DMS153 (cell line): ENCODE results near the gene SH3BP4.

ENCODE experiments used
- DNase-seq: peaks from one replicate; lab custom pipeline; 2025; lab: John Stamatoyannopoulos, UW

Gene SH3BP4

DNA sequence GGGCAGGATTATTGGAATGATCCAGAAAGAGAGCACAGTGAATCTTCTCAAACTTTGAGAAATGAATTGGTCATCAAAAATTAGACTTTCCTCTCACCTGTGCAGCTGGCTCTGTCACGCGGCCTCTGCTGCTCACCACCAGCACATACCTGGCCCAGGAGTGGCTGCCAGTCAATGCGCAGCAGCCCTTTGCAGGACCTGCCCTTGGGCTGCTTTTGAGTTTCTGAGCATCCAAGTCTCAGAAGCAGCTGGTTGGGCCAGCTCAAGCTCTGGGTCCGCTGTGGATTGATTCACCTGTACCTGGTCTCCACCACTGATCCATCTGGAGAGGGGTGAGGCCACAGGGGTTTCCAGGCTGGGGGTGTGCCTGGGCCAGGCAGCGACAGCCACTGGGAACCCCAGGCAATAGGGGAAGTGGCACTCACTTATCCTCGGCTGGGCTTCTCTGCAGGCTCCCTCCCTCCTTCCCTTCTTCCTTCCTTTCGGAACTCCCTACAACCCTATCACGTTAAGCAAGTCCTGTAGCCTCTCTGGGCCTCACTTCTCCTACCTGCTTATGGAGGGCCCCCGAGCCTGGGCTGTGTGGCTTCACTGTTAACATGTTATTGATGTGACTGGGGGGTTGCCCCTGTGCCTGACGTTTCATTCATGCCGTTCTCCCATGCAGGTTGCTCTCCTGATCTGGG, 48.1 kb downstream of the SH3BP4 start:
- DNase-seq, result no peak

DNA sequence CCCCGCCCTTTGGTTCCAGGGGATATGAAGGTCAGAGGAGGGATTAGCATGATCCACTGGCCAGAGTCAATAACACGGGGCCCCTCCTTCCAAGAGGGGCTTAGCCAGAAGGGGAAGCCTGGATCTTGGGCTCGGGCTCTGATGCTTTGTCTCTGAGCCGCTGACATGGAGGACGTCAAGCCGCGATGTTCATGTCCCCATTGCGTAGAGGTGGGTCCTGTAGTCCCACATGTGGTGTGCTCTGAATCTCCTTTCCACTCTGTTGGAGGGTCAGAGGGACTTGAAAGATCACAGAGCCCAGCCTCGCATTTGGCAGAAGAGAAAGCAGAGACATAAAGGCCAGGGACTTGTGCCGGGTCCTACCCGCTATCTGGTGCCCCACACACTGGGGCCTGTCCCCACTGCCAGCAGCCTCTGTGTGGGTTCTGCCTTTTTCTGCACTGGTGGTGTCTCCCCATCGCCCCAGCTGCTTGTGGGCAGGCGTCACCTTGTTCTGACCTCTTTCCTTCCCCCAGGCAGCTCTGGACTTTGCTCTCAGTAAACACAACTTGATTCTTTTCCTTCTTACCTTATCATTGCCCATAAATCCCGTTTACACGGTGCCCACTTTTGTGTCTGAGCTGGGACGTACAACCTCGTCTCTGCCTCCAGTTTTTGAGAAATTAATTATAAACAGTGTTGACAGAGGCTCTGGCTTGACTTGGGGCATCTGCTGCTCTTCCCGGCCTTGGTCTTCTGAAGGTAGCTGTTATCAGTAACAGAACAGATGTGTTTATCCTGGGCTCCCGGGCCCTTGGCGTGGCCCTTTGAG, 48.8 kb downstream of the SH3BP4 start:
- no peak for DNase-seq

DNA sequence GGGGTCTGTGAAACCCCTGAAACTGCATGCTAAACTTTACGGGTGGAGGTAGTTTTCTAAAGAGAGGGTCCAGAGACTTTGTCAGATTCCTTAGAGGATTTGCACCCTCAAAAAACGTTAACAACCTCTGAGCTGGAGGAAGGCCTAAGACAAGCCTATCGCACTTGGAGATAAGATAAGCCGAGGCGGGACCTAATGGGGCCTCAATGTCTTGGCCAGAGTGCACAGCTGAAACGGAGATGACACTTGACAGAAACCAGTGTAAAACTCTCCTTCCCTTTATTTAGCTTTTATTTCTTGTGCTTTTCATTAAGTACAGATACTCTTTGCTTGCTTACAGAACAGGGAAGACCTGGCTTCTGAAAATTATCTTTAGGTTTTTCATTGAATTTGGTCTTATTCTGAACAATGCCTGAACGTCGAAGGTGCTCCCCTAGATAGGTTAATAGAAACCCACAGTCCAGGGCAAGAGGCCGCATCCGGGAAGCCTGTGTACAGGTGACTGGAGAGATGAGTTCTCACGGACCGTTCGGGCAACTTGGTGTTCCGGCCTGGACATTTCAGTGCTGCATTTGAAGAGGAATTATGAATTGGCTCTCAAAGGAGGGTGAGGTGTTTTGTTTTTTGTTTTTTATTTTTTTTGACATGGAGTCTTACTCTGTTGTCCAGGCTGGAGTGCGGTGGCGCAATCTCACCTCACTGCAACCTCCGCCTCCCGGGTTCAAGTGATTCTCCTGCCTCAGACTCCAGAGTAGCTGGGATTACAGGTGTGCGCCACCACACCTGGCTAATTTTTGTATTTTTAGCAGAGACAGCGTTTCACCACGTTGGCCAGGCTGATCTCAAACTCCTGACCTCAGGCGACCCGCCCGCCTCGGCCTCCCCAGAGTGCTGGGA, 49.7 kb downstream of the SH3BP4 start:
- no peak for DNase-seq

DNA sequence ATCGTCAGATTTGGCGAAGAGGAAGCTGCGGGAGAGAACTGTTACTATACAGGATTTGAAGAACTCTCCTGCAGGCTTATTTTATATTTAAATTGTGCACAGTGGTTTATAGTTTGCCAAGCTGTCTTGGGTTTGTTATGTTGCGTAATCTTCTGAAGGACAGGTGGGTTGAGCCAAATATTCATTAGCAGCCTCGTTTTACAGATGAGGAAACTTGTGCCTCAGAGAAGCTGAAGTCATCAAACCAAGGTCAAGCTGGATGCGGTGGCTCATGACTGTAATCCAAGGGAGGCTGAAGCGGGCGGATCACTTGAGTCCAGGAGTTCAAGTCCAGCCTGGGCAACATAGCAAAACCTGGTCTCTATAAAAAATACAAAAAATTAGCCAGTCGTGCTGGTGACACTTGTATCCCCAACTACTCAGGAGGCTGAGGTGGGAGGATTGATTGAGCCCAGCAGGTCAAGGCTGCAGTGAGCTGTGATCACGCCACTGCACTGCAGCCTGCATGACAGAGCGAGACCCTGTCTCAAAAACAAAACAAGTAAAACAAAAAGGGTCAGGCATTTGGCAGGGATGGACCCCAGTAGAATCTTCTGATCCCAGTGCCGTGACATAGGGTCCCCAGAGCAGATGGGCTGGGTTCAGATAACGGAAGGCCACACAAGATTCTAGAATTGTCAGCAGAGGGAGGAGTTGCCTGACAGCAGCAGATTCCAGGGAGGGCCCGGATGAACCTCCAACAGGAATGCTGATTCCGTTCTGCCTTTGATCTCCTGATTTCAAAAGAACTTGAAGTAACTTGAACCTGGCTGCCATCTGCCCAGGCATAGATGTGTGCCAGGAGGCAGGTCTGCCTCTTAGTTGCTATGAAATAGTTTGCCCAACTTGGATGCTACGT, 50.6 kb downstream of the SH3BP4 start:
- no peak for DNase-seq

DNA sequence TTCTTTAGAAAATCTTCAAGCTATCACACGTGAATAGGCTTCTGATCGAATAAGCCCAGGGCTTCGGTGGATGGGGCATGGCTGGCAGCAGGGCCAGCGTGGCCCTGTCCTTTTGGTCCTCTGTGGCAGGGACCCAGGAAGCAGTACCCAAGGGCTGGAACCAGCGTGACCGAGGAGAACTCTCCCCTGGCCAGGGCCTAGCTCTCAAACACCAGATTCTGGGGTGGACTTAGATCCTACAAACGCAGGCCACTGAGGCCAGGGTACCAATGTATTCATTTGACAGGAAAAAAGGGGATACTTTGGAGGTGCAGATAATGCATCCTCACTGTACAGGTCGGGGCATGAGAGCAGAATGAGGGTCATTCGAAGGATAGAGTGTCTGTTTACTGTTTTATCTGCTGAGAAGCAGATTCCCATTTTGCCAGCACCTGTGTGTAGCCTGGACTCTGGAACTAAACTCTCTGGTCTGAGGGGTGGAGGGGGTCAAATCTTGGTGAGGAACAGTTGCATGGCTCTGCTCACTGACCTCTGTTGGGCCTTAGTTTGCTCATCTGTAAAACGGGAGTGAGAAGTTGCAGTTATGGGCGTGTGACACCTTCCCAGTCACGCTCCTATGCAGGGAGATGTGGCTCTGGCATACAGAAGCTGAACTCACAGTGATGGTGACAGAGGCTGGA, 51.4 kb downstream of the SH3BP4 start:
- no peak for DNase-seq

DNA sequence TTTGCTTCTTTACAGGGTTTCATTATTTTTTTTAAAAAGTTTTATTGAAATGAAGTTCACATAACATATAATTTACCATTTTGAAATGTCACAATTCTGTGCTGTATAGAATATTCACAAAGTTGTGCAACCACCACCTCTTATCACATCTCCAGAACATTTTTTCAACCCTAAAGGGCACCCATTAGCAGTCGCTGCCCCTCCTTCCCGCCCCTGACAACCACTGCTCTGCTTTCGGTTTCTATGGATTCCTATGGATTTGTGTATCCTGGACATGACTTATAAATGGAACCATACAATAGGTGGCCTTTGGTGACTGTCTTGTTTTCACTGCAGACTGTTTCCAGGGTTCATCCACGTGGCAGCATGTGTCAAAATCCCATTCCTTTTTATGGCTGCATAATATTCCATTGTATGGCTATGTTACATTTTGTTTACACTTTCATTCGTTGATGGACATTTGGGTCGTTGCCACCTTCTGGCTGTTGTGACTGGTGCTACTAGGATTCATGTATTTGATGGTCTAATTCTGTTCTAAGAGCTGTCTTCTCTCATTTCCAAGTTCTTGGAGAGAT, 52.6 kb downstream of the SH3BP4 start:
- DNase-seq, result no peak

DNA sequence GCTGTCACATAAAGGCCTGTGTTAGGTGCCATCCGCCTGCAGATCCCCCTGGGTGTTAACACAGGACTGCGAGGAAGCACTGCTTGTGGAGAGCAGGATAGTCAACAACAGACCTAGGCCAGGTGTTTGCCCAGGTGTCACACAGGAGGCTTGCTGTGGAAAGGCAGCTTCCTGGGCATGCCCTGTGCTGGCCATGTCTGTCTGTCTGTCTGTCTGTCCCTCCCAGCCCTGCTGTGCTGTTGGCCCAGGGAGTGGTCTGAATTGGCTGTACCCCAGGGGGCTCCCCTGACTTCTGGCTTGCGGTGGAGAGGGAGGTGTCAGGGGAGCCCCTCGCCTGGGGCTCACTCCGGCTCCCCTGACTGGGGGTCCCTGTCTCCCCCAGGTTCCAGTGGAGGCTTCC, 53.2 kb downstream of the SH3BP4 start:
- DNase-seq, result peak; percentile 40

DNA sequence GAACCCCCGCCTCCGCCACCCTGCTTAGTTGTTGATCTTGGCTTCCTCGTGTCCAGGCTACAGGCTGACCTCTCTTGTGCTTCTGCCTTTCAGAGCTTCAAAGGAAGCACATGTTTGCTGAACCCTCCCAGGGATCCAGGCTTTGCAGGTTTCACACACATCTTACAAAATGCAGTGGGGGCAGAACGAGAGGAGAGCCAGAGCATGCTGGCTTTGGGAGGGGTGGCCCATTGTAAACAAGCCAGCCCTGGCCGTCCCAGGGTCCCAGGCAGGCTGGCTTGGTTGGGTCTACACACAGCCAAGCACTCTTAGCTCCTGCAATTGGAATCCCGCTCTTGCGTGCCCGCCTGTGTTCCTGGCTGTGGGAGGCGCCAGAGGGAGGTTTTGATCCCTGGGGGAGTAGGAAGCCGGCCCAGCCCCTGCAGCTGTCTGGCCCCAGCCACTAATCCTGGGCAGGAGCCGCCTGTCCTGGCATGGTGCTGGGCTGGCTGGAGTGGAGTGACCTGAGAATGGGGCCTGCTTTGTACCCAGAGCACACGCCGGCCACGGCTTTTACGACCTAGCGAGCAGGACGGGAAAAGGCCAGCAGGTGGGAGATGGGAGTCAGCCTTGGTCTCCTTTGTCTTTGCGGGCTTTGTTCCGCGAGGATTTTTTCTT, 53.9 kb downstream of the SH3BP4 start:
- DNase-seq, result peak; percentile 57

DNA sequence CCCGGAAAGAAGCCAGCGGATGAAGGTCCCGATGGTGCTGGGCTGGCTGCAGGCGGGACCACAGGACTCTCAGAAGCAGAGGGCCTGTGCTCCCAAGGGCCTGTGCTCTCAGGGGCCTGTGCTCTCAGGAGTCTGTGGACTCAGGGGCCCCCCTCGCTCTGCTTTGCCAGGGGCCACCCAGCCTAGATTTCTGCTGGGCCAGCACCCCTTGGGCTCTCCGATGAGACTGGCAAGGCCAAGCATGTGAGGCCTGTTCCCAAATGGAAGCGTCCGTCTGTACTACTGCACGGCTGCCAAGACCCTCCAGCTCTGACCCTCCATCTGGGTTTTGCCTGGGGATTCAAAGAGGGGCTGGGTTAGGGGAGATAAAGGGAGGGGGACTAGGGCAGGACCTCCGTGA, 54.6 kb downstream of the SH3BP4 start:
- no peak for DNase-seq

DNA sequence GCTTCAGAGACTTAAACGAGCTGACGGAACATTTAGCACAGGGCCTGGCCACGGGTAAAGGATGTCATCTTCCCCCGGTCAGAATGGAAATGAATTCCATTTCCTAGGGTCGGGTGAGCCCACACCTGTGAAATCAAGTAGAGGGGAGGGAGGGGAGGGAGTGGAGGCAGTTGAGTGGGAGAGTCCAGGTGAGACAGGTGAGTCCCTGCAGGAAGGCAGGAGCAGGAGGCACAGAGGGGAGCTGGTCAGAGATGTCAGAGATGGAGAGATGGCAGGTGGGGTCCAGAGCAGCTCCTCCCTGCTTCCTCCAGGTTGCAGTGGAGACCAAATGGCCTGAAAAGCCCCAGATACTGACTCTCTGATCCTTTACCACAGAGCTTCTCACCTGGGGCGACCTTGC, 55.2 kb downstream of the SH3BP4 start:
- no peak for DNase-seq

DNA sequence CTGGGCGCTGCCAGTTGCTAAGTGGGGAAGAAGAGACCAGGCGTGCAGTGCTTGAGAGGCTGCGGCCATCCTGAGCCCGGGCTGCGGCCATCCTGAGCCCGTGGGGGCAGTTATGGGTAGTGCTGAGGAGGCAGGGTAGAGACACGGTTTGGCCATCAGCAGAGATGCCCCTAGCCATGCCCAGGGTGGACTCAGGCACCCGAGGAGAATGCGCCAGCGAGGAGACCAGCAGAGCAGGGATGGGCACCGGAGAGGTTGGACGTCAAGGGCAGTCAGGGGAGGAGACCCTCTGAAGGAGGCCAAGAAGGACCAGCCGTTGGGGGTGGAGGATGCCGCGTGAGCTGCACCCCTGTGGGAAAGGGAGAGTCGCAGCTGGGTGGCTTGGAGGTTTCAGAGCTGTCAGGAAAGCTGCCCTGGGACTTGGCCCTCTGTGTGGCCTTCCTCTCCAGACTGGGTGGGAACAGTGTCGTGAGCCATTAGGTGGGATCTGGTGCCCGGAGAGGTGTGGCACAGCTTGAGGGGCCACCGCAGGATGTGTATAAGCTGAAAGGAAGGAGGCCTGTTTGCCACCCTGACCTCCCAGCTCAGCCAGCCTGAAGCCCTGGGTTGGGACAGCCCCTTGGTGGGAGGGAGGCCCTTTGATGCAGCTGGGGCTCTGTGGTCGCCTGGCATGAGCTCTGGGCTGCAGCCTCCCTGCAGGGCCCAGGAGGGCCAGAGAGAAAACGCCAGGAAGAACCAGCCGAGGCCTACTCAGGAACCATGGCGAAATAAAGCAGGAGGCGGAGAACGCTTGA, 56.0 kb downstream of the SH3BP4 start:
- no peak for DNase-seq

DNA sequence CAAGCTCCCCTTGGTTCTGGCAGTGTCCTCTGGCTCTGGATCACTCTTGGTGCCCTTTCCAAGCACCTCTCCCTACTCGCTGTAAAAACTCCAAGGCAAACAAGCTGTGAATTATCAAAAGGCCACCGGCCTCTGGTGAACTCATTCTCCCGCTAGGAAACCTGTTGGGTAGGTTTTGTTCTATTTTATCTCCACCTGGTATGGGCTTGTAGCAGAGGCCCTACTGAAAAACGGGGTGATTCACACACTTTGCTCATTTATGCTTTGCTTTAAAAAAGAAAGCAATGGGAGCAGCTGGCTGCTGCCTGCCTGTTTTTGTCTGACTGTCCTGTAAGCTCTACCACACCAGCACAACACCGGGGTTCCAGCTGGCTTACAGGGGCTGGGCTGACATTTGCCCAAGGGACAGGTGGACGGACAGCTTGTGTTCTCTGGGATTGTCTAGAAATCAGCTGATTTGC, 56.8 kb downstream of the SH3BP4 start:
- DNase-seq, result peak; percentile 89

DNA sequence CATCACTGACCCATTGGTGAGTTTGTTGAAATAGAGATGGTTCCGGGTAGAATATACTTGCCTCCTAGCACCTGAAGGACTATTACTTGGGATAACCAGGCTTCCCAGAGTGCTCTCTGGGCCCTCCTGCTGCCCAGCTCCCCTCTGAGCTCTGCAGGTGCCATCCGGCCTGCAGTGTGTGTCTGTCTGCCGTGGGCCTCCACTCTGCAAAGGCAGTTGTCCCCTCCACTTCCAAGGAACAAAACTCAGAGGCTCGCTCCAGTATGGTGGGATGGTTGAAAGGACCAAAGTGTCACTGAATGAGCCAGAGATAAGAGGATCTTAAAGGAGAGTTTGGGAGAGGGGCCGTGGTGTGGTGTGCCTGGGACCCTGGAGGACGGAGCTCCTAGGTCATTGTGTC, 57.3 kb downstream of the SH3BP4 start:
- no peak for DNase-seq

DNA sequence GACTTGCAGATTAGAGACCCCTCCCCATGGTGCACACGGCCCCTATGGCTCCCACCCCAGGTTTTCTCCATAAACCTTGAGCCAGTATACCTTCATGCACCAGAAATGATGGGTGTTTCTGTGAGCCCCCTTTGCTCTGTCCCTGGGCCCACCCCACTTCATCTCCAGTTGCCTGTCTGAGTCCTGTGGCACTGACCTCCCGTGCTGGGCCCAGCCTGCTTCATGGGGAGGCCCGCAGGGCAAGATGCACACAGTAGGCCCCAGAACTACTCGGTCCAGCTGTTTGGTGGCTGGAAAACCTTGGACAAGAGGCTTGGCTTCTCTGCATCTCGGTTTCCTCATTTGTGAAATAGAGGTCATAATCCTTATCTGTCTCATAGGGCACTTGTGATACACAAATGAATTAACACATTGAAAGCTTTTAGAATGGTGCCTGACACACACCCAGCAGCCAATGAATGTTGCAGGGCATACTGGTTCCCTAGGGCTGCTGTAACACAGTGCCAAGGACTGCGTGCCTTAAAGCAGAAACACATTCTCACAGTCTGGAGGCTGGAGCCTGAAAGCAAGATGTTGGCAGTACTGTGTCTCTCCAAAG, 58.4 kb downstream of the SH3BP4 start:
- DNase-seq, result no peak

DNA sequence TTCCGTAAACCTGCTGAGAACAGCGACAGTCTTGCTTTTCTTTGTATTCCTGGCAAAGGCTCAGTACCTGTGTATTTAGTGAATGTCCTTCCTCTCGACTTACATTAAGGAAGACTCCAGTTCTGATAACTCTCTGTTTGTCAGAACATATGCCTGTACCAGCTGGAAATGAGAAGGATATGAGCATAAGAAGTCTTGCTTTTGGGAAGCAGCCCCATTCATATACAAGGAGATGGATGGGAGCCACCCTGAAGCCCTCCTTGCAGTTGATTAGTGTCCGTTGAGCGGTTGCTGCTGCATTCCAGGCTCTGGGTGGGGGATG, 59.8 kb downstream of the SH3BP4 start:
- no peak for DNase-seq

DNA sequence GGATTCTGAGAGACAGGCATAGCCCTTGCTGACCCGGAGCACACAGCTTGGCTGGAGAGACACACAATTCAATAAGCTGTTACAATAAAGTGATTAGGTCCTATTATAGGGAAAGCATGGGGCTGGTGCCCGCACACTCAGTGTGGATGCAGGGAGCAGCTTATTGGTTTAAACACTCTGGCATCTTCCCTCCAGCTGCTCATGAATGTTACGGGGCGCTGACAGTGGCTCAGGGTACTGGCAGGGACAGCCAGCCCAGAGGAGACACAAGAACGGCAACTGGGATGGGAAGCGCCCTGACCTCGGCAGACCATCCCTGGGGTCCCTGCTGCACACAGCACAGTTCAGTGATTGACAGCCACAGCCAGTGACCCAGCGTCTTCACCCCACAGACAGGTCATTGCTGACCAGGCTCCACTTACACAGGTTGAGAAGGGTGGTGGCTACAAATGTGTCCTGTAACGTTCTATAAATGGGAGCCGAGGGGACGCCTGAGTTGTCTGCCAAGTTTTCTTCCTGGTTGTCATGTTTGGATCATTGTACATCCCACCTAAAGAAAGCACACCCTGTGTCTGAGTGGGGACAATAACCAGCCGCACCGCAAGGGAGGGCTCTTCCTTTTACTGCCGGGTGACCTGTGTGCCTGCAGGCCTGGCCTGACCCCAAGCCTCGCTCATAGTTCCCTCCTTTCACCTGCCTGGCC, 60.3 kb downstream of the SH3BP4 start:
- no peak for DNase-seq

DNA sequence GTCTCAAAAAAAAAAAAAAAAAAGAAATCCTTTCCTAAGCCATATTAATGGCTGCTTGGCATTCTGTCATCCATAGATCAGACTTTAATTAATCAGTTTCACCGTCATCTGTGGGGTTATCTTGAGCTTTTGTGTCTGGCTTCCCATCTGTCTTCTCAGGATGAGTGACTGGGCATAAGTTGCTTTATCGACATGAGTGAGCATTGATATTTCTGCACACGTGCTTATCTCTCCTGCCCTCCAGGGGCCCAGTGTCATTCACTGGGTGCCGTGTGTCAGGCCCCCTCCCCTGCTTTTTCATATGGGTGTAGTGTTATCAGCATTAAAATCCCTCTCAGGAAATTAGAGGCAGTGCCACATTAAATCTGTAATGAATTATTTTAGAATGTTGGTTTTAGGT, 65.6 kb downstream of the SH3BP4 start:
- no peak for DNase-seq

DNA sequence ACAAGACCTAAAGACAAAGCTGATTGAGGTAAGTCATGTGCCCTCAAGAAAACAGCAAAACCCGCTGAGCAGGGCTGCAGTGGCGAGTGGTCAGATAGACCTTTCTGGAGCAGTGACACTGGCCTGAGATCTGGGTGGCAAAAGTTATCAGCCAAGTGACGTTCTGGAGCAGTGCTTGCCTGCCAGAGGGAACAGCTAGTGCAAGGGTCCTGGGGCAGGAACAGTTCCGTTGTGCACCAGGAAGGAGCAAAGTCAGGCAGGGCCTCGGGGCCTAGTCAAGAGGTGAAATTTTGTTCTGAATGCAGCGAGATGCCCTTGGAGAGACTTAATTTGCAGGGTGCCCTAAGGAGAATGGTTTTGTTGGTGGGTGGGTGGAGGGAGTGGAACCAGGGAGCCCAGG, 67.0 kb downstream of the SH3BP4 start:
- DNase-seq, result no peak
